Measurements from ENCODE around the gene POLR3B. TPM values are rescaled to one million over a fixed set of nuclear protein-coding genes. Genes with fewer than 3 reads are reported as not detected.

Gene POLR3B
- total and polyA plus RNA-seq, 2 of the 13 experiments (the other 11 are each of a cell fraction or from before 2014, with no cell fraction given), result 4.8 to 13.1 TPM

GRCh38 chr12:106360400-106360994 is 2.9 kb downstream of the POLR3B start:
- FAIRE-seq (no peak), DNase-seq (ENCODE audit: low spot score) (no peak), ATAC-seq (no peak)
- Histone ChIP-seq H3K9me3 (ENCODE audit: low read length) (no peaks in the 10 kb centered on the region), H3K27ac (ENCODE audit: extremely low read length, insufficient read depth, low read length) (peak overlapping the region; percentile 91), H3K9ac (ENCODE audit: insufficient read depth, low read depth, low read length) (peak overlapping the region; percentile 33; the same call in 1 of the 2 replicates), H3K4me3 (replicated peaks in 1 of 3; ENCODE audit: insufficient read depth in 1 of 3, low read depth in 2 of 3, low read length in 3 of 3) (no peak overlapping the region; a peak in 1 of 6 replicates), H3K4me1 (ENCODE audit: insufficient read depth, low read length) (peaks cover 40% of the 10 kb centered on the region), H3K79me2 (ENCODE audit: insufficient read depth, low read length) (peaks cover 23% of the 10 kb centered on the region), H3K4me2 (ENCODE audit: low read depth, low read length) (peak overlapping the region; percentile 98), H3K27me3 (ENCODE audit: control insufficient read depth in 1 of 2, insufficient read depth in 2 of 2, low read length in 2 of 2) (no peaks in the 10 kb centered on the region; a peak in 1 of 5 replicates), H3K36me3 (replicated peaks in 1 of 2; ENCODE audit: control insufficient read depth in 1 of 2, insufficient read depth in 2 of 2, low read length in 2 of 2) (peaks cover 1 to 11% of the 10 kb centered on the region in 2 experiments; a peak in 3 of 5 replicates), H2AFZ (ENCODE audit: low read length) (no peak overlapping the region), H4K20me1 (ENCODE audit: insufficient read depth, low read length) (no peaks in the 10 kb centered on the region)
- BruUV-seq (replicated peaks), result no TSS peak
- ChIA-PET POLR2A (interaction anchor here (0.6 to 1.7 kb wide), 2 partner anchors 13 to 495 kb away, joined by 4 read pairs; no protein-coding TSS in a partner anchor), CTCF (ENCODE audit: low intra/inter-chr PET ratio, low total read pairs) (no interaction called here)
- TF ChIP-seq ARNT (IDR thresholded peaks at IDR 0.05) (no peak), ZNF264 (CRISPR knock-in tag; IDR thresholded peaks at IDR 0.05) (no peak), ATF4 (CRISPR knock-in tag; IDR thresholded peaks at IDR 0.05) (no peak), ZNF12 (CRISPR knock-in tag; IDR thresholded peaks at IDR 0.05) (no peak), DDIT3 (CRISPR knock-in tag; IDR thresholded peaks at IDR 0.05) (no peak), ZNF101 (CRISPR knock-in tag; IDR thresholded peaks at IDR 0.05; ENCODE audit: borderline replicate concordance, low read depth) (no peak), ZBTB2 (CRISPR knock-in tag; IDR thresholded peaks at IDR 0.05; ENCODE audit: low read depth) (no peak), KLF16 (CRISPR knock-in tag; IDR thresholded peaks at IDR 0.05) (no peak), TP53 (CRISPR knock-in tag; conservative IDR thresholded peaks at IDR 0.05) (no peak), SRY (CRISPR knock-in tag; IDR thresholded peaks at IDR 0.05) (no peak), ZNF670 (CRISPR knock-in tag; IDR thresholded peaks at IDR 0.05; ENCODE audit: borderline replicate concordance) (no peak), ZNF501 (CRISPR knock-in tag; IDR thresholded peaks at IDR 0.05) (no peak), RARG (CRISPR knock-in tag; IDR thresholded peaks at IDR 0.05; ENCODE audit: low read depth) (no peak), KDM2A (CRISPR knock-in tag; IDR thresholded peaks at IDR 0.05; ENCODE audit: borderline replicate concordance, low read depth) (no peak), KDM4B (CRISPR knock-in tag; IDR thresholded peaks at IDR 0.05) (no peak), HOXA7 (CRISPR knock-in tag; IDR thresholded peaks at IDR 0.05) (no peak), RXRB (CRISPR knock-in tag; IDR thresholded peaks at IDR 0.05; ENCODE audit: borderline replicate concordance) (no peak), ZBTB38 (CRISPR knock-in tag; IDR thresholded peaks at IDR 0.05) (no peak), ZBTB46 (CRISPR knock-in tag; IDR thresholded peaks at IDR 0.05; ENCODE audit: borderline replicate concordance) (no peak)
- intact Hi-C loops (cut with micrococcal nuclease; ENCODE audit: unreplicated experiment), result no loop called here
- in situ Hi-C loops (cut with HindIII; ENCODE audit: extremely low pct_ligation_motif_present, low pct_unique_long_range_greater_than_20kb), result no loop called here
- WGBS (ENCODE audit: low lambda C conversion rate), result 96% methylated on average over 5 of the region's 5 CpGs
